GM21576 (cell line): ENCODE results near the gene CERS5.
"Not testable (repeated sequence)": the region's sequence is repeated elsewhere in the genome, so short reads cannot be mapped to it uniquely, and the experiment has no call there.

Experiments
- ATAC-seq: cut with Tn5 transposase; IDR thresholded peaks from one replicate; pipeline ENCODE4 v1.9.1; 2021; ENCODE audit warnings: mild to moderate bottlenecking, moderate library complexity; ENCODE audit not compliant: unreplicated experiment

CERS5 gene

GRCh38 chr12:50104417-50105366 lies 62.5 kb downstream of the CERS5 start:
- ATAC-seq = no peak

- ATAC-seq = no peak
Observed at GRCh38 chr12:50103767-50104321, 63.3 kb downstream of the CERS5 start, which contains the start of gene GPD1. TSS of gene GPD1 (plus strand) at chr12:50104008. CDS start at chr12:50104051, 43 bp downstream.

- ATAC-seq = no peak
Observed at GRCh38 chr12:50103351-50103750, 63.8 kb downstream of the CERS5 start.

- ATAC-seq = no peak
Observed at GRCh38 chr12:50102646-50103309, 64.4 kb downstream of the CERS5 start.

- no peak for ATAC-seq
Observed at GRCh38 chr12:50102131-50102531, 65.0 kb downstream of the CERS5 start.

GRCh38 chr12:50101663-50102062 lies 65.5 kb downstream of the CERS5 start:
- ATAC-seq = no peak

GRCh38 chr12:50100561-50100960 lies 66.6 kb downstream of the CERS5 start:
- no peak for ATAC-seq

- ATAC-seq = no peak
Observed at GRCh38 chr12:50099302-50100008, 67.7 kb downstream of the CERS5 start.

- no peak for ATAC-seq
Observed at GRCh38 chr12:50097952-50098351, 69.2 kb downstream of the CERS5 start.

- no peak for ATAC-seq
Observed at GRCh38 chr12:50090391-50090790, 76.8 kb downstream of the CERS5 start.

GRCh38 chr12:50089730-50090129 lies 77.4 kb downstream of the CERS5 start:
- no peak for ATAC-seq

GRCh38 chr12:50088577-50089335 lies 78.4 kb downstream of the CERS5 start:
- ATAC-seq = no peak

- ATAC-seq = no peak
Observed at GRCh38 chr12:50087995-50088394, 79.2 kb downstream of the CERS5 start.

- ATAC-seq = no peak
Observed at GRCh38 chr12:50087151-50087550, 80.0 kb downstream of the CERS5 start.

GRCh38 chr12:50086148-50086547 lies 81.0 kb downstream of the CERS5 start:
- ATAC-seq = no peak

GRCh38 chr12:50085615-50086072 lies 81.5 kb downstream of the CERS5 start:
- ATAC-seq = peak; percentile 7

- peak; percentile 82 for ATAC-seq
Observed at GRCh38 chr12:50084775-50085614, 82.2 kb downstream of the CERS5 start, which contains the start of gene SMARCD1. TSS of gene SMARCD1 (plus strand) at chr12:50085342. CDS start at chr12:50085370, 28 bp downstream.

- ATAC-seq = not testable (repeated sequence)
Observed at GRCh38 chr12:50084409-50084774, 82.8 kb downstream of the CERS5 start.

- ATAC-seq = no peak
Observed at GRCh38 chr12:50083301-50083700, 83.9 kb downstream of the CERS5 start.
